Right lobe of liver (tissue), 6 donors: ENCODE measurements around the gene TSPAN4. TPM values are rescaled to one million over a fixed set of nuclear protein-coding genes. Genes with fewer than 3 reads are reported as not detected.
A peak's percentile ranks its signal among the peaks of the same experiment; 100 is the strongest.

Experiments used
- ATAC-seq, 4 donors: fragments of 200-7000 bp; cut with Tn5 transposase; one replicate each; pipeline ENCODE4 v1.9.1; 2020; ENCODE audit warnings: mild to moderate bottlenecking in 4 of 4, moderate library complexity in 4 of 4
- DNase-seq, 3 donors: peaks; one replicate each; pipeline ENCODE4 v3.0.0-alpha.2; 2020
- H3K27ac ChIP-seq, 3 donors: fragments of 200-600 bp; one replicate each; pipeline ENCODE4 v1.8.0; 2022
- H3K27me3 ChIP-seq, 2 donors: fragments of 200-600 bp; one replicate each; pipeline ENCODE4 v1.8.0; 2022
- H3K36me3 ChIP-seq, 4 donors: fragments of 200-600 bp; sonication (generic) in 1 of 4; one replicate each; pipeline versions ENCODE4 v1.5.1 to v1.8.0; 2017 to 2022; ENCODE audit warnings: control low read depth in 1 of 4
- H3K4me1 ChIP-seq, 4 donors: fragments of 200-600 bp; sonication (generic) in 1 of 4; one replicate each; pipeline versions ENCODE4 v1.5.1 to v1.8.0; 2017 to 2022; ENCODE audit warnings: control low read depth in 1 of 4
- H3K4me3 ChIP-seq, 3 donors: fragments of 200-600 bp; one replicate each; pipeline ENCODE4 v1.8.0; 2022
- H3K9me3 ChIP-seq, 4 donors: fragments of 200-600 bp; sonication (generic) in 1 of 4; one replicate each; pipeline versions ENCODE4 v1.5.1 to v1.8.0; 2017 to 2022; ENCODE audit warnings: control low read depth in 1 of 4
- POLR2A ChIP-seq: fragments of 450-650 bp; IDR thresholded peaks from one replicate; pipeline ENCODE4 v1.6.1; 2017; ENCODE audit warnings: antibody characterized with exemption, mild to moderate bottlenecking
- WGBS: methylation state at CpG from one replicate; pipeline ENCODE4 v1.1.6; 2018; ENCODE audit warnings: low coverage, low lambda C conversion rate; ENCODE audit not compliant: insufficient coverage; ENCODE audit errors: missing lambda C conversion rate; 5-methylcytosine and 5-hydroxymethylcytosine counted together
- intact Hi-C, 2 donors: fragments of 100-400 bp; cut with DNase I; formaldehyde crosslinking; loops; one replicate each; pipeline versions ENCODE4 v1.11.2 to v1.14.1; 2022
- total RNA-seq, 6 experiments: library from RNA; depleted of rRNA in 2 of 6; stranded (reverse); fragments of >200 nt in 2 of 6; fragmentation: NEBNext Ultra II Directional in 3 of 6; extraction: Animal tissue kit (Norgen Biotek cat#: 25700) in 3 of 6; gene quantifications; one replicate each; pipeline versions ENCODE4 v1.1.0 to v1.2.4, GENCODE V29; 2016 to 2023
- TF ChIP-seq, protein P1 (sequence below), 4 donors: fragments of 200-600 bp in 3 of 4; fragments of 450-650 bp in 1 of 4; IDR thresholded peaks; one replicate each; pipeline versions ENCODE4 v1.5.1 to v1.8.0; 2016 to 2022; ENCODE audit warnings: antibody characterized with exemption in 4 of 4, mild to moderate bottlenecking in 2 of 4
- donor health status: DM: no; HTN: yes; CAD: no.
- donor health status: DM: no; HTN: no; CAD: no.
- donor health status: DM: no; HTN: no; CAD: no.
- donor health status: DM: no; HTN: yes; CAD: no.
- donor health status: DM: no; HTN: yes; CAD: no.

Gene TSPAN4
- total RNA-seq, 6 experiments from 2014 or later, result 14.9 to 80.6 (median 30.5) TPM

DNA sequence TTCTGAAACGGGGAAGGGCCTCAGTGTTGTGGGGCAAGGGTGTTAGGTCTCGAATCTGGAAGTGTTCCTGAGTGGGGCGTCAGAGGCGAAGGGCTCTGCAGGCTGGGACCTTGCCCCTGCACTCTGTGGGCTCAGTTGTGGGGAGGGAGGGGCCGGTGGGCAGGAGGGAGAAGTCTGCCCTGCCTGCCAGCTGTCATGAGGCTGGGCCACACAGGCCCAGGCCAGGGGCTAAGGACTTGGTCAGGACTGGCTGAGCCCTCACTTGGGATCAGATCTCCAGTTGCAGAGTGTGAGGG is 14.8 kb upstream of the TSPAN4 start, which contains the start of gene CRACR2B:
Gene CRACR2B (plus strand): TSS at position 23 of the 296 bp plus-strand sequence. CDS start 689 bp downstream, outside the sequence.
- ATAC-seq (no peak), DNase-seq (no peak)
- Histone ChIP-seq H3K36me3 (peaks cover 0 to 17% (median 7%) of the 10 kb centered on the region in 4 donors), H3K4me3 (peak within 1 kb of the TSS; percentile 20 to 48 (median 25)), H3K4me1 (peaks cover 0 to 69% (median 32%) of the 10 kb centered on the region in 4 donors), H3K9me3 (no peaks in the 10 kb centered on the region), H3K27me3 (no peaks in the 10 kb centered on the region), H3K27ac (peak within 1 kb of the TSS in 2 of 3 donors; percentile 28 to 33)
- TF ChIP-seq POLR2A, result no peak
- TF ChIP-seq, protein P1, sequence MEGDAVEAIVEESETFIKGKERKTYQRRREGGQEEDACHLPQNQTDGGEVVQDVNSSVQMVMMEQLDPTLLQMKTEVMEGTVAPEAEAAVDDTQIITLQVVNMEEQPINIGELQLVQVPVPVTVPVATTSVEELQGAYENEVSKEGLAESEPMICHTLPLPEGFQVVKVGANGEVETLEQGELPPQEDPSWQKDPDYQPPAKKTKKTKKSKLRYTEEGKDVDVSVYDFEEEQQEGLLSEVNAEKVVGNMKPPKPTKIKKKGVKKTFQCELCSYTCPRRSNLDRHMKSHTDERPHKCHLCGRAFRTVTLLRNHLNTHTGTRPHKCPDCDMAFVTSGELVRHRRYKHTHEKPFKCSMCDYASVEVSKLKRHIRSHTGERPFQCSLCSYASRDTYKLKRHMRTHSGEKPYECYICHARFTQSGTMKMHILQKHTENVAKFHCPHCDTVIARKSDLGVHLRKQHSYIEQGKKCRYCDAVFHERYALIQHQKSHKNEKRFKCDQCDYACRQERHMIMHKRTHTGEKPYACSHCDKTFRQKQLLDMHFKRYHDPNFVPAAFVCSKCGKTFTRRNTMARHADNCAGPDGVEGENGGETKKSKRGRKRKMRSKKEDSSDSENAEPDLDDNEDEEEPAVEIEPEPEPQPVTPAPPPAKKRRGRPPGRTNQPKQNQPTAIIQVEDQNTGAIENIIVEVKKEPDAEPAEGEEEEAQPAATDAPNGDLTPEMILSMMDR (IDR thresholded peaks at IDR 0.05), result no peak
- WGBS, result 58% methylated on average over 4 of the region's 5 CpGs
- intact Hi-C loops, result no loop called here

DNA sequence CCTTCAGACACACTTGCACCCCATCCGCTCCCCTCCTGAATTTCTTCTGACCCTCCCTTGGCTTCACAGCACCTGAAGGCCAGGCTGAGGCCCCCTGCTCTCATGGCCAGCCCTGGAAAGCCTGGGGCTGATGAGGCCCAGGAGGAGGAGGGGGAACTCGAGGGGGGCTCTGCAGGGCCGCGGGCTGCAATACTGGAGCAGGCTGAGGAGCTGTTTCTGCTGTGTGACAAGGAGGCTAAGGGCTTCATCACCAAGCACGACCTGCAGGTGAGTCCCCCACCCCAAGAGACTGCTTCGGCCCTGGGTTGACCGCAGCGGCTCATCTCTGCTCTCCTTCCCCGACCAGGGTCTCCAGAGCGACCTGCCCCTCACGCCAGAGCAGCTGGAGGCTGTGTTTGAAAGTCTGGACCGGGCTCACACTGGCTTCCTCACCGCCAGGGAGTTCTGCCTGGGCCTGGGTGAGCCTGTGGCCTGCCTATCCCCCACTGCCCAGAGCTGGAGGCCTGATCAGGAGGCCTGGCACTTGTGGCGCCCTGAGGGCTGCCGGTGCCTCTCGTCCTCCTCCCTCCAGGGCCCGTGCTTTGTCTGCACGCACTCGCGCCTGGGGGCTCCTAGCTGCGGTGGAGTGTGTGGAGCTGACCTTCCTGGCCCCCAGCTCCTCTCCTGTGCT is 14.0 kb upstream of the TSPAN4 start:
- H3K9me3 ChIP-seq, result no peaks in the 10 kb centered on the region
- H3K4me3 ChIP-seq, result no peak overlapping the region
- intact Hi-C loops, result no loop called here
- H3K27me3 ChIP-seq, result no peaks in the 10 kb centered on the region
- H3K4me1 ChIP-seq, result peaks cover 0 to 74% (median 31%) of the 10 kb centered on the region in 4 donors
- WGBS, result 50% methylated on average over 2 of the region's 21 CpGs
- peak overlapping the region in 1 of 3 donors; percentile 30 for H3K27ac ChIP-seq
- DNase-seq, result peak in 1 of 3 donors; percentile 67
- no peak for TF ChIP-seq POLR2A
- TF ChIP-seq, protein P1 (IDR thresholded peaks at IDR 0.05), result no peak
- ATAC-seq, result no peak
- peaks cover 0 to 14% (median 7%) of the 10 kb centered on the region in 4 donors for H3K36me3 ChIP-seq

DNA sequence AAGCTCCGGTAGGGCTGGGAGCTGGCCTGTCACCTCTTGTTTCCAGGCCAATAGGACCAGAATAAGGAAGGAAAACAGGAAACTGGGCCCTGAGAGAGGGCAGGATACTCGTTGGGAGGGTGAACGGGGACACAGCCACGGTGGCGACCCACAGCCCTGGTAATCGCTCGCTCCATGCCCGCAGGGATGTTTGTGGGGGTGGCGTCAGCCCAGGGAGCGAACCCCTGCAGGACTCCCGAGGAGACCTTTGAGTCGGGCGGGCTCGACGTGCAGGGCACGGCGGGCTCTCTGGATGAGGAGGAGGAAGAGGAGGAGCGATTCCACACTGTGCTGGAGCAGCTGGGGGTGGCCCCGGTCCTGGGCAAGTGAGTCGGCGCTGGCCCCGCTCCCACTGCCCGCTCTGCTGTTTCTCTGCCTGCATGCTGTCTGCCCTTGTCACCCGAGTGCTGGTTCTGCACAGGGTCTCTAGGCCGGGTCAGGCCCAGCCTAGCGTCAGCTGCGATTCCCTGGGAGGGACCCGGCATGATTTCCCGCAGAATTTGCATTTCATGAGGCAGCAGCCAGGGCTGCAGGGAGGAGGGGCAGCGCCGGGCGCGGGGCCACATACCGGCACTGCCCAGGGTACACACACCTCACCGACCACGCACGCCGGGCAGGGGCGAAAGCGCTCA is 13.3 kb upstream of the TSPAN4 start:
- Histone ChIP-seq H3K4me1 (peaks cover 0 to 79% (median 34%) of the 10 kb centered on the region in 4 donors), H3K27ac (peak overlapping the region in 2 of 3 donors; percentile 5 to 30), H3K36me3 (peaks cover 0 to 7% (median 4%) of the 10 kb centered on the region in 4 donors), H3K4me3 (peak overlapping the region; percentile 2 to 35 (median 32)), H3K9me3 (no peaks in the 10 kb centered on the region), H3K27me3 (no peaks in the 10 kb centered on the region)
- 3% methylated on average over 10 of the region's 40 CpGs for WGBS
- ATAC-seq, result peak; percentile 2 to 47 (median 14)
- intact Hi-C loops, result no loop called here
- TF ChIP-seq, protein P1 (IDR thresholded peaks at IDR 0.05), result no peak
- no peak for TF ChIP-seq POLR2A
- peak in 1 of 3 donors; percentile 70 for DNase-seq

DNA sequence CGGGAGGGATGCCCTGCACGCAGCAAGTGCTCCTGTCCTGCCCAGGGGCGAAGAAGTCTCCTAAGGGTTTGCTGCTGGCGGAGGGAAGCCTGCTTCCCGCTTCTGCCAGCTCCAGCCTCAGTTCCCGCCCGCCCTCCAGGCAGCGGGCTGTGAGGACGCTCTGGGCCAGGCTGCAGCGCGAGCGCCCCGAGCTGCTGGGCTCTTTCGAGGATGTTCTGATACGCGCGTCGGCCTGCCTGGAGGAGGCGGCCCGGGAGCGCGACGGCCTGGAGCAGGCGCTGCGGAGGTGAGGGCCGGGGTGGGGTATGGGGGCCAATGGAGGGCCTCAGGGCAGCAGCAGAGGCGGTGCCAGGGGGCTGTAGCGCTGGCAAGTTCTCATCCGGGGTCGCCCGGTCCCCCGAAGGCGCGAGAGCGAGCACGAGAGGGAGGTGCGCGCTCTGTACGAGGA is 12.8 kb upstream of the TSPAN4 start:
- intact Hi-C loops, result no loop called here
- ATAC-seq (no peak), DNase-seq (no peak)
- H3K4me1 ChIP-seq, result peaks cover 0 to 79% (median 33%) of the 10 kb centered on the region in 4 donors
- TF ChIP-seq, protein P1 (IDR thresholded peaks at IDR 0.05), result no peak
- peak; percentile 32 for TF ChIP-seq POLR2A
- peaks cover 0 to 2% (median under 1%) of the 10 kb centered on the region in 4 donors for H3K36me3 ChIP-seq
- no peaks in the 10 kb centered on the region for H3K27me3 ChIP-seq
- peak overlapping the region in 2 of 3 donors; percentile 5 to 30 for H3K27ac ChIP-seq
- no CpG with 5 or more reads among the region's 39 CpGs for WGBS
- peak overlapping the region; percentile 2 to 35 (median 32) for H3K4me3 ChIP-seq
- H3K9me3 ChIP-seq, result no peaks in the 10 kb centered on the region
